ENCODE measurements around the gene HSBP1.

HSBP1 gene

GRCh38 chr16:83813823-83814658, 6.3 kb downstream of the HSBP1 start:
- H3K27me3 ChIP-seq (ENCODE audit: control insufficient read depth in 3 of 3, insufficient read depth in 3 of 3, low read depth in 1 of 3, low read length in 3 of 3) = no peaks in the 10 kb centered on the region
- no peak overlapping the region for H2AK5ac ChIP-seq (ENCODE audit: low read depth, low read length)
- H3K9ac ChIP-seq (ENCODE audit: low read depth, low read length, poor library complexity) = no peak overlapping the region
- H4K8ac ChIP-seq (ENCODE audit: low read depth, low read length) = no peak overlapping the region
- H3K4me3 ChIP-seq (ENCODE audit: low read length in 2 of 2) = no peak overlapping the region
- peaks cover 3 to 41% of the 10 kb centered on the region in 2 donors for H3K36me3 ChIP-seq (replicated peaks in 1 of 2; ENCODE audit: control insufficient read depth in 2 of 2, insufficient read depth in 2 of 2, low read length in 2 of 2)
- H3K14ac ChIP-seq (ENCODE audit: low read length) = peak overlapping the region; percentile 23
- H3K4me2 ChIP-seq (ENCODE audit: insufficient read depth, low read length, poor library complexity, severe bottlenecking) = no peak overlapping the region
- H2BK15ac ChIP-seq (ENCODE audit: low read length) = no peak overlapping the region
- H3K4me1 ChIP-seq (ENCODE audit: control insufficient read depth in 2 of 2, insufficient read depth in 1 of 2, low read depth in 1 of 2, low read length in 2 of 2) = peaks cover 8 to 19% of the 10 kb centered on the region in 2 donors
- no CpG with 5 or more reads among the region's 13 CpGs for WGBS, 2 donors (ENCODE audit: extremely low coverage in 2 of 2, insufficient read length in 2 of 2, insufficient replicate concordance in 1 of 2)
- H3K4ac ChIP-seq (ENCODE audit: low read length) = no peak overlapping the region
- peak; percentile 50 for DNase-seq (ENCODE audit: low spot score)
- H3K79me1 ChIP-seq (ENCODE audit: low read depth, low read length) = no peaks in the 10 kb centered on the region
- H2BK120ac ChIP-seq (ENCODE audit: low read depth, low read length) = no peak overlapping the region
- no peak overlapping the region for H2BK12ac ChIP-seq (ENCODE audit: low read length)
- H2BK5ac ChIP-seq (ENCODE audit: low read length) = no peak overlapping the region
- peak overlapping the region; percentile 23 for H3K27ac ChIP-seq (replicated peaks; ENCODE audit: low read length)
- H2AFZ ChIP-seq (ENCODE audit: low read length) = no peak overlapping the region
- peak overlapping the region; percentile 58 for H3K23ac ChIP-seq (ENCODE audit: low read depth, low read length, poor library complexity)
- no peak overlapping the region for H4K91ac ChIP-seq (ENCODE audit: low read depth, low read length, poor library complexity)
- peaks cover 0 to 2% of the 10 kb centered on the region in 2 donors for H3K9me3 ChIP-seq (replicated peaks in 1 of 2; ENCODE audit: control insufficient read depth in 2 of 2, insufficient read depth in 1 of 2, low read depth in 1 of 2, low read length in 2 of 2)
- no peak overlapping the region for H3K18ac ChIP-seq (ENCODE audit: low read length)

- no peak overlapping the region for H3K14ac ChIP-seq (ENCODE audit: low read length)
- no peak overlapping the region for H2BK12ac ChIP-seq (ENCODE audit: low read length)
These were observed 6.8 kb downstream of the HSBP1 start for GRCh38 chr16:83814659-83814985.

GRCh38 chr16:83817022-83817421, 9.2 kb downstream of the HSBP1 start:
- Histone ChIP-seq H3K14ac (ENCODE audit: low read length) (no peak overlapping the region), H3K4me3 (ENCODE audit: low read length in 2 of 2) (no peak overlapping the region), H3K36me3 (replicated peaks in 1 of 2; ENCODE audit: control insufficient read depth in 2 of 2, insufficient read depth in 2 of 2, low read length in 2 of 2) (peaks cover 3 to 13% of the 10 kb centered on the region in 2 donors), H2BK15ac (ENCODE audit: low read length) (no peak overlapping the region), H2AFZ (ENCODE audit: low read length) (no peak overlapping the region), H3K79me1 (ENCODE audit: low read depth, low read length) (no peaks in the 10 kb centered on the region), H2AK5ac (ENCODE audit: low read depth, low read length) (peak overlapping the region; percentile 5), H2BK5ac (ENCODE audit: low read length) (no peak overlapping the region), H3K27ac (replicated peaks; ENCODE audit: low read length) (no peak overlapping the region), H3K4me2 (ENCODE audit: insufficient read depth, low read length, poor library complexity, severe bottlenecking) (no peak overlapping the region), H3K23ac (ENCODE audit: low read depth, low read length, poor library complexity) (no peak overlapping the region), H2BK120ac (ENCODE audit: low read depth, low read length) (no peak overlapping the region), H3K18ac (ENCODE audit: low read length) (no peak overlapping the region), H3K9me3 (replicated peaks in 1 of 2; ENCODE audit: control insufficient read depth in 2 of 2, insufficient read depth in 1 of 2, low read depth in 1 of 2, low read length in 2 of 2) (peaks cover 0 to 2% of the 10 kb centered on the region in 2 donors), H2BK12ac (ENCODE audit: low read length) (no peak overlapping the region), H4K8ac (ENCODE audit: low read depth, low read length) (no peak overlapping the region), H3K27me3 (ENCODE audit: control insufficient read depth in 3 of 3, insufficient read depth in 3 of 3, low read depth in 1 of 3, low read length in 3 of 3) (no peaks in the 10 kb centered on the region), H3K9ac (ENCODE audit: low read depth, low read length, poor library complexity) (no peak overlapping the region), H4K91ac (ENCODE audit: low read depth, low read length, poor library complexity) (no peak overlapping the region), H3K4ac (ENCODE audit: low read length) (no peak overlapping the region), H3K4me1 (ENCODE audit: control insufficient read depth in 2 of 2, insufficient read depth in 1 of 2, low read depth in 1 of 2, low read length in 2 of 2) (peaks cover 7 to 18% of the 10 kb centered on the region in 2 donors)
- WGBS, 2 donors (ENCODE audit: extremely low coverage in 2 of 2, insufficient read length in 2 of 2, insufficient replicate concordance in 1 of 2) = no CpG with 5 or more reads among the region's 12 CpGs
- no peak for DNase-seq (ENCODE audit: low spot score)

More at GRCh38 chr16:83814659-83814985, 6.8 kb downstream of the HSBP1 start:
- Histone ChIP-seq H2AFZ (ENCODE audit: low read length) (no peak overlapping the region), H2BK120ac (ENCODE audit: low read depth, low read length) (no peak overlapping the region), H3K4ac (ENCODE audit: low read length) (no peak overlapping the region), H3K27ac (replicated peaks; ENCODE audit: low read length) (peak overlapping the region; percentile 23), H3K79me1 (ENCODE audit: low read depth, low read length) (no peaks in the 10 kb centered on the region), H3K9me3 (replicated peaks in 1 of 2; ENCODE audit: control insufficient read depth in 2 of 2, insufficient read depth in 1 of 2, low read depth in 1 of 2, low read length in 2 of 2) (peaks cover 0 to 2% of the 10 kb centered on the region in 2 donors), H3K36me3 (replicated peaks in 1 of 2; ENCODE audit: control insufficient read depth in 2 of 2, insufficient read depth in 2 of 2, low read length in 2 of 2) (peaks cover 3 to 37% of the 10 kb centered on the region in 2 donors), H3K23ac (ENCODE audit: low read depth, low read length, poor library complexity) (no peak overlapping the region), H3K9ac (ENCODE audit: low read depth, low read length, poor library complexity) (no peak overlapping the region), H2AK5ac (ENCODE audit: low read depth, low read length) (no peak overlapping the region), H4K91ac (ENCODE audit: low read depth, low read length, poor library complexity) (no peak overlapping the region), H3K4me3 (ENCODE audit: low read length in 2 of 2) (no peak overlapping the region), H3K4me1 (ENCODE audit: control insufficient read depth in 2 of 2, insufficient read depth in 1 of 2, low read depth in 1 of 2, low read length in 2 of 2) (peaks cover 7 to 18% of the 10 kb centered on the region in 2 donors), H4K8ac (ENCODE audit: low read depth, low read length) (no peak overlapping the region), H3K4me2 (ENCODE audit: insufficient read depth, low read length, poor library complexity, severe bottlenecking) (no peak overlapping the region), H3K27me3 (ENCODE audit: control insufficient read depth in 3 of 3, insufficient read depth in 3 of 3, low read depth in 1 of 3, low read length in 3 of 3) (no peaks in the 10 kb centered on the region), H2BK15ac (ENCODE audit: low read length) (no peak overlapping the region), H2BK5ac (ENCODE audit: low read length) (no peak overlapping the region), H3K18ac (ENCODE audit: low read length) (no peak overlapping the region)
- no CpG with 5 or more reads among the region's 4 CpGs for WGBS, 2 donors (ENCODE audit: extremely low coverage in 2 of 2, insufficient read length in 2 of 2, insufficient replicate concordance in 1 of 2)
- no peak for DNase-seq (ENCODE audit: low spot score)

GRCh38 chr16:83818276-83818675, 10.5 kb downstream of the HSBP1 start:
- Histone ChIP-seq H3K36me3 (replicated peaks in 1 of 2; ENCODE audit: control insufficient read depth in 2 of 2, insufficient read depth in 2 of 2, low read length in 2 of 2) (peaks cover 0 to under 1% of the 10 kb centered on the region in 2 donors), H3K9me3 (replicated peaks in 1 of 2; ENCODE audit: control insufficient read depth in 2 of 2, insufficient read depth in 1 of 2, low read depth in 1 of 2, low read length in 2 of 2) (peaks cover 0 to 2% of the 10 kb centered on the region in 2 donors), H2BK5ac (ENCODE audit: low read length) (no peak overlapping the region), H3K4me1 (ENCODE audit: control insufficient read depth in 2 of 2, insufficient read depth in 1 of 2, low read depth in 1 of 2, low read length in 2 of 2) (peaks cover 7 to 15% of the 10 kb centered on the region in 2 donors), H3K4ac (ENCODE audit: low read length) (no peak overlapping the region), H3K27ac (replicated peaks; ENCODE audit: low read length) (no peak overlapping the region), H2BK12ac (ENCODE audit: low read length) (no peak overlapping the region), H4K8ac (ENCODE audit: low read depth, low read length) (no peak overlapping the region), H3K79me1 (ENCODE audit: low read depth, low read length) (no peaks in the 10 kb centered on the region), H2AFZ (ENCODE audit: low read length) (no peak overlapping the region), H2AK5ac (ENCODE audit: low read depth, low read length) (no peak overlapping the region), H3K27me3 (ENCODE audit: control insufficient read depth in 3 of 3, insufficient read depth in 3 of 3, low read depth in 1 of 3, low read length in 3 of 3) (no peaks in the 10 kb centered on the region), H2BK120ac (ENCODE audit: low read depth, low read length) (no peak overlapping the region), H3K23ac (ENCODE audit: low read depth, low read length, poor library complexity) (no peak overlapping the region), H3K9ac (ENCODE audit: low read depth, low read length, poor library complexity) (no peak overlapping the region), H2BK15ac (ENCODE audit: low read length) (no peak overlapping the region), H4K91ac (ENCODE audit: low read depth, low read length, poor library complexity) (no peak overlapping the region), H3K18ac (ENCODE audit: low read length) (no peak overlapping the region), H3K4me2 (ENCODE audit: insufficient read depth, low read length, poor library complexity, severe bottlenecking) (no peak overlapping the region), H3K14ac (ENCODE audit: low read length) (no peak overlapping the region), H3K4me3 (ENCODE audit: low read length in 2 of 2) (no peak overlapping the region)
- WGBS, 2 donors (ENCODE audit: extremely low coverage in 2 of 2, insufficient read length in 2 of 2, insufficient replicate concordance in 1 of 2) = no CpG with 5 or more reads among the region's 5 CpGs
- no peak for DNase-seq (ENCODE audit: low spot score)
